Measurements from ENCODE around the gene LRRC17.

The LRRC17 gene

GRCh38 chr7:102912742-102913141, at the start of gene LRRC17:
LRRC17 (plus strand) TSS chr7:102913000; CDS start chr7:102933914, 20,914 bp downstream.
- no peak for DNase-seq (ENCODE audit: low spot score)

GRCh38 chr7:102864958-102865357, 47.8 kb upstream of the LRRC17 start:
- no peak for DNase-seq (ENCODE audit: low spot score)

- no peak for DNase-seq (ENCODE audit: low spot score)
Observed at GRCh38 chr7:102866535-102867215, 46.1 kb upstream of the LRRC17 start.

- DNase-seq (ENCODE audit: low spot score), result no peak
Observed at GRCh38 chr7:102869195-102869594, 43.6 kb upstream of the LRRC17 start.

GRCh38 chr7:102872460-102872859, 40.3 kb upstream of the LRRC17 start:
- no peak for DNase-seq (ENCODE audit: low spot score)

- DNase-seq (ENCODE audit: low spot score), result no peak
Observed at GRCh38 chr7:102873470-102874165, 39.2 kb upstream of the LRRC17 start.

GRCh38 chr7:102874166-102874829, 38.5 kb upstream of the LRRC17 start:
- DNase-seq (ENCODE audit: low spot score), result no peak

- no peak for DNase-seq (ENCODE audit: low spot score)
Observed at GRCh38 chr7:102874966-102875365, 37.8 kb upstream of the LRRC17 start.

- no peak for DNase-seq (ENCODE audit: low spot score)
Observed at GRCh38 chr7:102875700-102876295, 37.0 kb upstream of the LRRC17 start.

- DNase-seq (ENCODE audit: low spot score), result no peak
Observed at GRCh38 chr7:102883098-102883860, 29.5 kb upstream of the LRRC17 start.

GRCh38 chr7:102888561-102889233, 24.1 kb upstream of the LRRC17 start:
- DNase-seq (ENCODE audit: low spot score), result no peak

- no peak for DNase-seq (ENCODE audit: low spot score)
Observed at GRCh38 chr7:102889851-102890250, 22.9 kb upstream of the LRRC17 start.

- no peak for DNase-seq (ENCODE audit: low spot score)
Observed at GRCh38 chr7:102890292-102890970, 22.4 kb upstream of the LRRC17 start.

GRCh38 chr7:102890971-102891692, 21.7 kb upstream of the LRRC17 start:
- no peak for DNase-seq (ENCODE audit: low spot score)

GRCh38 chr7:102891693-102892261, 21.0 kb upstream of the LRRC17 start:
- DNase-seq (ENCODE audit: low spot score), result no peak

- no peak for DNase-seq (ENCODE audit: low spot score)
Observed at GRCh38 chr7:102892631-102893278, 20.0 kb upstream of the LRRC17 start.

GRCh38 chr7:102895602-102896001, 17.2 kb upstream of the LRRC17 start:
- no peak for DNase-seq (ENCODE audit: low spot score)

GRCh38 chr7:102896585-102896984, 16.2 kb upstream of the LRRC17 start:
- no peak for DNase-seq (ENCODE audit: low spot score)

GRCh38 chr7:102897211-102897631, 15.6 kb upstream of the LRRC17 start:
- no peak for DNase-seq (ENCODE audit: low spot score)

Data from HuH-7 (cell line).